AG10803 (cell line): ENCODE results near the gene NPFFR1.

Source experiments
- DNase-seq: peaks from one replicate; pipeline ENCODE4 v3.0.0; 2010; ENCODE audit warnings: low read depth
- H3K4me3 ChIP-seq: 2 replicates; pipeline ENCODE4 v1.5.1; 2011; ENCODE audit warnings: mild to moderate bottlenecking, low read length, control low read depth
- CTCF ChIP-seq: conservative IDR thresholded peaks from 2 replicates; pipeline ENCODE4 v1.5.1; 2011; ENCODE audit warnings: mild to moderate bottlenecking, low read length, control low read depth, inconsistent platforms

The NPFFR1 gene

GRCh38 chr10:70274643-70275042, 9.2 kb downstream of the NPFFR1 start:
- no peak overlapping the region for H3K4me3 ChIP-seq
- peak; percentile 30 for TF ChIP-seq CTCF
- peak; percentile 89 for DNase-seq

GRCh38 chr10:70272925-70273316, 10.9 kb downstream of the NPFFR1 start:
- DNase-seq: peak; percentile 15
- peak; percentile 60 for TF ChIP-seq CTCF

GRCh38 chr10:70271996-70272924, 11.5 kb downstream of the NPFFR1 start:
- no peak for DNase-seq
- no peak overlapping the region for H3K4me3 ChIP-seq
- no peak for TF ChIP-seq CTCF

More at GRCh38 chr10:70272925-70273316, 10.9 kb downstream of the NPFFR1 start:
- H3K4me3 ChIP-seq: no peak overlapping the region

GRCh38 chr10:70270952-70271351, 12.9 kb downstream of the NPFFR1 start:
- TF ChIP-seq CTCF: no peak
- H3K4me3 ChIP-seq: no peak overlapping the region
- DNase-seq: no peak

- no peak for TF ChIP-seq CTCF
- H3K4me3 ChIP-seq: no peak overlapping the region
- DNase-seq: no peak
Measured at GRCh38 chr10:70269741-70270140, 14.1 kb downstream of the NPFFR1 start.

GRCh38 chr10:70268376-70268775, 15.4 kb downstream of the NPFFR1 start:
- DNase-seq: no peak
- H3K4me3 ChIP-seq: no peak overlapping the region
- TF ChIP-seq CTCF: no peak

GRCh38 chr10:70267161-70267933, 16.5 kb downstream of the NPFFR1 start:
- H3K4me3 ChIP-seq: no peak overlapping the region
- DNase-seq: peak; percentile 96
- TF ChIP-seq CTCF: no peak; the same call in 1 of the 2 replicates
